HCT116 (cell line): ENCODE results near the gene FBXO30. TPM values are rescaled to one million over a fixed set of nuclear protein-coding genes. Genes with fewer than 3 reads are reported as not detected.

Experiments
- ATAC-seq: fragments of 200-7000 bp; cut with Tn5 transposase; 2 replicates; pipeline ENCODE4 v1.9.1; 2020; ENCODE audit warnings: mild to moderate bottlenecking, moderate library complexity
- BruUV-seq: library from RNA; stranded (reverse); fragments of 400-500 nt; replicated peaks from 2 replicates; lab custom pipeline; 2021; lab: Mats Ljungman, UMichigan
- CTCF ChIA-PET: fragments of 300-600 bp; sonication (Branson Sonifier 250); formaldehyde crosslinking; loops from one replicate; lab custom pipeline; 2021; ENCODE audit warnings: antibody characterized with exemption; lab: Charles Lee
- POLR2A ChIA-PET: fragments of 300-600, 350-600 bp; sonication (Branson Sonifier 250); formaldehyde crosslinking; loops from one replicate; lab custom pipeline; 2021; ENCODE audit warnings: antibody characterized with exemption; lab: Charles Lee
- RAD21 ChIA-PET, 2 experiments: fragments of 300-600 bp; sonication (Branson Sonifier 250); formaldehyde crosslinking; loops; one replicate each; lab custom pipeline; 2023; ENCODE audit warnings: low total read pairs in 2 of 2; ENCODE audit not compliant: uncharacterized antibody in 2 of 2, unreplicated experiment in 2 of 2, low non-redundant PET in 1 of 2; lab: Charles Lee
- DNase-seq: peaks from one replicate; pipeline ENCODE4 v3.0.0-alpha.2; 2010; ENCODE audit warnings: low read depth, low spot score
- H2AFZ ChIP-seq: fragments of 200-600 bp; shearing (Covaris generic), sonication (generic); 2 replicates; pipeline ENCODE4 v1.6.1; 2017; ENCODE audit warnings: low read depth, mixed run types, mixed read lengths, antibody characterized with exemption, low read length; ENCODE audit not compliant: poor library complexity, severe bottlenecking
- H3K27ac ChIP-seq: 2 replicates; pipeline ENCODE4 v1.5.1; 2012; ENCODE audit warnings: low read depth, low read length
- H3K27me3 ChIP-seq: fragments of 200-600 bp; sonication (generic); 2 replicates; pipeline ENCODE4 v1.6.1; 2016; ENCODE audit warnings: mixed run types, low read length, mixed read lengths; ENCODE audit not compliant: insufficient read depth
- H3K36me3 ChIP-seq, 2 experiments: fragments of 200-500 bp in 1 of 2; fragments of 200-600 bp in 1 of 2; sonication (Bioruptor generic) in 1 of 2; sonication (generic) in 1 of 2; 2 replicates each; pipeline versions ENCODE4 v1.5.1 to v1.6.1; 2014 to 2016; ENCODE audit warnings: low read length in 2 of 2, inconsistent platforms in 1 of 2, mixed read lengths in 1 of 2, mixed run types in 1 of 2; ENCODE audit not compliant: insufficient read depth in 2 of 2, control insufficient read depth in 1 of 2
- H3K4me1 ChIP-seq, 2 experiments: fragments of 200-600 bp in 1 of 2; sonication (generic) in 1 of 2; 2 replicates each; pipeline versions ENCODE4 v1.5.1 to v1.6.1; 2012 to 2017; ENCODE audit warnings: low read length in 2 of 2, inconsistent platforms in 1 of 2, mild to moderate bottlenecking in 1 of 2, mixed read lengths in 1 of 2, mixed run types in 1 of 2, moderate library complexity in 1 of 2; ENCODE audit not compliant: insufficient read depth in 2 of 2, control insufficient read depth in 1 of 2
- H3K4me2 ChIP-seq: fragments of 200-600 bp; sonication (generic); 2 replicates; pipeline ENCODE4 v1.6.1; 2017; ENCODE audit warnings: mixed run types, low read length, mixed read lengths
- H3K4me3 ChIP-seq, 2 experiments: fragments of 200-600 bp in 1 of 2; sonication (generic) in 1 of 2; replicated peaks in 1 of 2; 2 replicates each; pipeline ENCODE4 v1.5.1; 2011 to 2016; ENCODE audit warnings: low read length in 2 of 2, control low read depth in 1 of 2, low read depth in 1 of 2, mild to moderate bottlenecking in 1 of 2, mixed read lengths in 1 of 2, mixed run types in 1 of 2
- H3K79me2 ChIP-seq: fragments of 200-600 bp; sonication (generic); 2 replicates; pipeline ENCODE4 v1.6.1; 2017; ENCODE audit warnings: mild to moderate bottlenecking, mixed run types, low read length, moderate library complexity, mixed read lengths; ENCODE audit not compliant: insufficient read depth
- H3K9ac ChIP-seq: fragments of 200-600 bp; sonication (generic); 2 replicates; pipeline ENCODE4 v1.6.1; 2016; ENCODE audit warnings: low read length, mixed read lengths
- H3K9me2 ChIP-seq: fragments of 200-600 bp; sonication (generic), shearing (Covaris generic); 2 replicates; pipeline ENCODE4 v1.6.1; 2017; ENCODE audit warnings: mixed run types, mild to moderate bottlenecking, moderate library complexity; ENCODE audit not compliant: insufficient read depth
- H3K9me3 ChIP-seq, 2 experiments: fragments of 200-500 bp in 1 of 2; fragments of 200-600 bp in 1 of 2; sonication (Bioruptor generic) in 1 of 2; sonication (generic) in 1 of 2; 2 replicates each; pipeline ENCODE4 v1.6.1; 2014 to 2017; ENCODE audit warnings: low read length in 2 of 2, mixed read lengths in 2 of 2, inconsistent platforms in 1 of 2, low read depth in 1 of 2, mild to moderate bottlenecking in 1 of 2, mixed run types in 1 of 2, moderate library complexity in 1 of 2; ENCODE audit not compliant: control insufficient read depth in 1 of 2, insufficient read depth in 1 of 2
- H4K20me1 ChIP-seq: fragments of 200-600 bp; sonication (generic), shearing (Covaris generic); 2 replicates; pipeline ENCODE4 v1.6.1; 2017; ENCODE audit warnings: mixed run types, mild to moderate bottlenecking, moderate library complexity; ENCODE audit not compliant: insufficient read depth
- CBX3 ChIP-seq: IDR thresholded peaks from 2 replicates; pipeline ENCODE4 v1.6.1; 2012; ENCODE audit warnings: low read depth
- EGR1 ChIP-seq: IDR thresholded peaks from 2 replicates; pipeline ENCODE4 v1.6.1; 2012; ENCODE audit warnings: low read depth
- EZH2 ChIP-seq: fragments of 200-600 bp; sonication (generic); IDR thresholded peaks from 2 replicates; pipeline ENCODE4 v1.6.1; 2017; ENCODE audit warnings: antibody characterized with exemption, mixed run types
- FOSL1 ChIP-seq: IDR thresholded peaks from 2 replicates; pipeline ENCODE4 v1.6.1; 2012; ENCODE audit warnings: low read depth
- JUND ChIP-seq: IDR thresholded peaks from 2 replicates; pipeline ENCODE4 v1.6.1; 2012
- POLR2A ChIP-seq: IDR thresholded peaks from 2 replicates; pipeline ENCODE4 v1.7.0; 2011; ENCODE audit warnings: borderline replicate concordance; ENCODE audit not compliant: insufficient read depth, insufficient read length; ENCODE audit errors: extremely low read depth
- POLR2AphosphoS5 ChIP-seq: IDR thresholded peaks from 2 replicates; pipeline ENCODE4 v1.6.1; 2011; ENCODE audit warnings: mild to moderate bottlenecking, low read depth, low read length, moderate library complexity
- RAD21 ChIP-seq: IDR thresholded peaks from 2 replicates; pipeline ENCODE4 v1.6.1; 2012; ENCODE audit warnings: low read depth, mild to moderate bottlenecking
- SIN3A ChIP-seq: IDR thresholded peaks from 2 replicates; pipeline ENCODE4 v1.6.1; 2012; ENCODE audit warnings: low read depth
- SRF ChIP-seq: IDR thresholded peaks from 2 replicates; pipeline ENCODE4 v1.6.1; 2012; ENCODE audit warnings: low read depth
- TCF7L2 ChIP-seq: IDR thresholded peaks from 2 replicates; pipeline ENCODE4 v1.7.0; 2011; ENCODE audit warnings: borderline replicate concordance, inconsistent platforms; ENCODE audit not compliant: insufficient read depth, insufficient read length; ENCODE audit errors: extremely low read depth
- YY1 ChIP-seq: IDR thresholded peaks from 2 replicates; pipeline ENCODE4 v1.6.1; 2011; ENCODE audit warnings: low read length, low read depth, moderate library complexity, mild to moderate bottlenecking; ENCODE audit not compliant: insufficient replicate concordance; ENCODE audit errors: extremely low read depth
- ZFX ChIP-seq: fragments of 450-650 bp; IDR thresholded peaks from 2 replicates; pipeline ENCODE4 v1.6.1; 2017
- ZNF274 ChIP-seq: fragments of 200-500 bp; sonication (Bioruptor generic); IDR thresholded peaks from 2 replicates; pipeline ENCODE4 v1.6.1; 2014; ENCODE audit warnings: mild to moderate bottlenecking, low read depth, low read length, inconsistent platforms
- intact Hi-C: fragments of 100-400 bp; cut with micrococcal nuclease; formaldehyde crosslinking; loops from 2 replicates; pipeline ENCODE4 v1.10.0; 2022
- total RNA-seq: library from RNA; stranded (reverse); gene quantifications from one replicate; pipeline ENCODE4 v1.2.1, GENCODE V29; 2021; ENCODE audit not compliant: unreplicated experiment
- TF ChIP-seq, protein P1 (sequence below): IDR thresholded peaks from 2 replicates; pipeline ENCODE4 v1.6.1; 2012; ENCODE audit warnings: low read depth
- TF ChIP-seq, protein P2 (sequence below): IDR thresholded peaks from 2 replicates; pipeline ENCODE4 v1.6.1; 2012
- TF ChIP-seq, protein P3 (sequence below), 3 experiments: fragments of 200-600 bp in 1 of 3; sonication (generic) in 1 of 3; IDR thresholded peaks in 2 of 3; conservative IDR thresholded peaks in 1 of 3; 2 replicates each; pipeline ENCODE4 v1.5.1; 2012 to 2017; ENCODE audit warnings: low read depth in 2 of 3, low read length in 2 of 3, antibody characterized with exemption in 1 of 3, borderline replicate concordance in 1 of 3, control low read depth in 1 of 3, mild to moderate bottlenecking in 1 of 3, mixed read lengths in 1 of 3, mixed run types in 1 of 3, moderate library complexity in 1 of 3; ENCODE audit not compliant: insufficient read depth in 1 of 3
- TF ChIP-seq, protein P4 (sequence below): IDR thresholded peaks from 2 replicates; pipeline ENCODE4 v1.6.1; 2011; ENCODE audit warnings: mild to moderate bottlenecking, low read length, moderate library complexity; ENCODE audit not compliant: insufficient replicate concordance; ENCODE audit errors: extremely low read depth

FBXO30 gene
- total RNA-seq, 1 experiment from 2014 or later, result 9.1 TPM

DNA sequence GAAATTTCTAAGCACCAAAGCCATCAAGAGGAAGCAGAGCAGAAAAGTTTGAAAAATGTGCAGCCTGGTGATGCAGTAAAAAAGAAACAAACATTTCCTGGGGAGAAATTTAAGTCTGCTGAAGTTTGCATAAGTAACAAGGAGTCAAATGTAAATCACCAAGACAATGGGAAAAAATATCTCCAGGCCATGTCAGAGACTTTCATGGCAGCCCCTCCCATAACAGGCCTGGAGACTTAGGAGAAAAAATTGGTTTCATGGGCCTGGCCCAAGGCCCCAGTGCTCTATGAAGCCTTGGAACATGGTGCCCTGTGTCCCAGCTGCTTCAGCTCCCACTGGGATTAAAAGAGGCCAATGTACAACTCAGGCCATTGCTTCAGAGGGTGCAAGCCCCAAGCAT, 49.1 kb downstream of the FBXO30 start:
- Histone ChIP-seq H3K27ac (no peak overlapping the region), H3K27me3 (no peaks in the 10 kb centered on the region), H3K9me3 (no peaks in the 10 kb centered on the region), H3K9me2 (no peaks in the 10 kb centered on the region), H3K36me3 (no peaks in the 10 kb centered on the region), H4K20me1 (no peaks in the 10 kb centered on the region; the same call in 1 of the 2 replicates), H2AFZ (no peak overlapping the region), H3K79me2 (no peaks in the 10 kb centered on the region), H3K4me3 (no peak overlapping the region), H3K4me1 (no peaks in the 10 kb centered on the region), H3K4me2 (no peak overlapping the region), H3K9ac (no peak overlapping the region)
- ChIA-PET CTCF (no interaction called here), POLR2A (no interaction called here), RAD21 (no interaction called here)
- ATAC-seq (no peak), DNase-seq (no peak)
- TF ChIP-seq, protein P1, sequence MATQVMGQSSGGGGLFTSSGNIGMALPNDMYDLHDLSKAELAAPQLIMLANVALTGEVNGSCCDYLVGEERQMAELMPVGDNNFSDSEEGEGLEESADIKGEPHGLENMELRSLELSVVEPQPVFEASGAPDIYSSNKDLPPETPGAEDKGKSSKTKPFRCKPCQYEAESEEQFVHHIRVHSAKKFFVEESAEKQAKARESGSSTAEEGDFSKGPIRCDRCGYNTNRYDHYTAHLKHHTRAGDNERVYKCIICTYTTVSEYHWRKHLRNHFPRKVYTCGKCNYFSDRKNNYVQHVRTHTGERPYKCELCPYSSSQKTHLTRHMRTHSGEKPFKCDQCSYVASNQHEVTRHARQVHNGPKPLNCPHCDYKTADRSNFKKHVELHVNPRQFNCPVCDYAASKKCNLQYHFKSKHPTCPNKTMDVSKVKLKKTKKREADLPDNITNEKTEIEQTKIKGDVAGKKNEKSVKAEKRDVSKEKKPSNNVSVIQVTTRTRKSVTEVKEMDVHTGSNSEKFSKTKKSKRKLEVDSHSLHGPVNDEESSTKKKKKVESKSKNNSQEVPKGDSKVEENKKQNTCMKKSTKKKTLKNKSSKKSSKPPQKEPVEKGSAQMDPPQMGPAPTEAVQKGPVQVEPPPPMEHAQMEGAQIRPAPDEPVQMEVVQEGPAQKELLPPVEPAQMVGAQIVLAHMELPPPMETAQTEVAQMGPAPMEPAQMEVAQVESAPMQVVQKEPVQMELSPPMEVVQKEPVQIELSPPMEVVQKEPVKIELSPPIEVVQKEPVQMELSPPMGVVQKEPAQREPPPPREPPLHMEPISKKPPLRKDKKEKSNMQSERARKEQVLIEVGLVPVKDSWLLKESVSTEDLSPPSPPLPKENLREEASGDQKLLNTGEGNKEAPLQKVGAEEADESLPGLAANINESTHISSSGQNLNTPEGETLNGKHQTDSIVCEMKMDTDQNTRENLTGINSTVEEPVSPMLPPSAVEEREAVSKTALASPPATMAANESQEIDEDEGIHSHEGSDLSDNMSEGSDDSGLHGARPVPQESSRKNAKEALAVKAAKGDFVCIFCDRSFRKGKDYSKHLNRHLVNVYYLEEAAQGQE, result no peak
- TF ChIP-seq FOSL1, result no peak
- TF ChIP-seq EZH2, result no peak
- TF ChIP-seq, protein P2, sequence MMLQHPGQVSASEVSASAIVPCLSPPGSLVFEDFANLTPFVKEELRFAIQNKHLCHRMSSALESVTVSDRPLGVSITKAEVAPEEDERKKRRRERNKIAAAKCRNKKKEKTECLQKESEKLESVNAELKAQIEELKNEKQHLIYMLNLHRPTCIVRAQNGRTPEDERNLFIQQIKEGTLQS, result no peak
- TF ChIP-seq RAD21, result no peak
- TF ChIP-seq, protein P3, sequence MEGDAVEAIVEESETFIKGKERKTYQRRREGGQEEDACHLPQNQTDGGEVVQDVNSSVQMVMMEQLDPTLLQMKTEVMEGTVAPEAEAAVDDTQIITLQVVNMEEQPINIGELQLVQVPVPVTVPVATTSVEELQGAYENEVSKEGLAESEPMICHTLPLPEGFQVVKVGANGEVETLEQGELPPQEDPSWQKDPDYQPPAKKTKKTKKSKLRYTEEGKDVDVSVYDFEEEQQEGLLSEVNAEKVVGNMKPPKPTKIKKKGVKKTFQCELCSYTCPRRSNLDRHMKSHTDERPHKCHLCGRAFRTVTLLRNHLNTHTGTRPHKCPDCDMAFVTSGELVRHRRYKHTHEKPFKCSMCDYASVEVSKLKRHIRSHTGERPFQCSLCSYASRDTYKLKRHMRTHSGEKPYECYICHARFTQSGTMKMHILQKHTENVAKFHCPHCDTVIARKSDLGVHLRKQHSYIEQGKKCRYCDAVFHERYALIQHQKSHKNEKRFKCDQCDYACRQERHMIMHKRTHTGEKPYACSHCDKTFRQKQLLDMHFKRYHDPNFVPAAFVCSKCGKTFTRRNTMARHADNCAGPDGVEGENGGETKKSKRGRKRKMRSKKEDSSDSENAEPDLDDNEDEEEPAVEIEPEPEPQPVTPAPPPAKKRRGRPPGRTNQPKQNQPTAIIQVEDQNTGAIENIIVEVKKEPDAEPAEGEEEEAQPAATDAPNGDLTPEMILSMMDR (IDR thresholded peaks at IDR 0.05 in 2 of 3, conservative IDR thresholded peaks at IDR 0.05 in 1 of 3; ENCODE audit: borderline replicate concordance in 1 of 3, insufficient read depth in 1 of 3, low read depth in 2 of 3, low read length in 2 of 3), result no peak
- TF ChIP-seq, protein P4, sequence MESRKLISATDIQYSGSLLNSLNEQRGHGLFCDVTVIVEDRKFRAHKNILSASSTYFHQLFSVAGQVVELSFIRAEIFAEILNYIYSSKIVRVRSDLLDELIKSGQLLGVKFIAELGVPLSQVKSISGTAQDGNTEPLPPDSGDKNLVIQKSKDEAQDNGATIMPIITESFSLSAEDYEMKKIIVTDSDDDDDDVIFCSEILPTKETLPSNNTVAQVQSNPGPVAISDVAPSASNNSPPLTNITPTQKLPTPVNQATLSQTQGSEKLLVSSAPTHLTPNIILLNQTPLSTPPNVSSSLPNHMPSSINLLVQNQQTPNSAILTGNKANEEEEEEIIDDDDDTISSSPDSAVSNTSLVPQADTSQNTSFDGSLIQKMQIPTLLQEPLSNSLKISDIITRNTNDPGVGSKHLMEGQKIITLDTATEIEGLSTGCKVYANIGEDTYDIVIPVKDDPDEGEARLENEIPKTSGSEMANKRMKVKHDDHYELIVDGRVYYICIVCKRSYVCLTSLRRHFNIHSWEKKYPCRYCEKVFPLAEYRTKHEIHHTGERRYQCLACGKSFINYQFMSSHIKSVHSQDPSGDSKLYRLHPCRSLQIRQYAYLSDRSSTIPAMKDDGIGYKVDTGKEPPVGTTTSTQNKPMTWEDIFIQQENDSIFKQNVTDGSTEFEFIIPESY, result no peak
- TF ChIP-seq ZNF274, result no peak
- no peak for TF ChIP-seq TCF7L2
- TF ChIP-seq POLR2AphosphoS5, result no peak
- no peak for TF ChIP-seq POLR2A
- TF ChIP-seq JUND, result no peak
- no peak for TF ChIP-seq ZFX
- TF ChIP-seq SIN3A, result no peak
- TF ChIP-seq CBX3, result no peak
- no peak for TF ChIP-seq YY1
- no peak for TF ChIP-seq EGR1
- TF ChIP-seq SRF, result no peak
- intact Hi-C loops, result no loop called here
- no TSS peak for BruUV-seq
